BJ (cell line): ENCODE measurements around the gene DSCAML1. TPM values are rescaled to one million over a fixed set of nuclear protein-coding genes. Genes with fewer than 3 reads are reported as not detected.

Experiments
- CTCF ChIA-PET: fragments of 350-600 bp; formaldehyde crosslinking; extraction: SDS; loops from one replicate; lab custom pipeline; 2021; ENCODE audit warnings: antibody characterized with exemption, inconsistent platforms; lab: Yijun Ruan, JAX
- POLR2A ChIA-PET: fragments of 300-600 bp; sonication (Branson Sonifier 250); formaldehyde crosslinking; extraction: SDS; loops from one replicate; lab custom pipeline; 2021; ENCODE audit warnings: antibody characterized with exemption; lab: Charles Lee
- DNase-seq: peaks from one replicate; pipeline ENCODE4 v3.0.0-alpha.2; 2011; ENCODE audit warnings: low read depth
- H3K27me3 ChIP-seq: 2 replicates; pipeline ENCODE4 v1.6.0; 2011; ENCODE audit warnings: low read length; ENCODE audit not compliant: control insufficient read depth, insufficient read depth
- H3K36me3 ChIP-seq: 2 replicates; pipeline ENCODE4 v1.5.1; 2011; ENCODE audit warnings: low read length; ENCODE audit not compliant: control insufficient read depth, insufficient read depth
- H3K4me3 ChIP-seq: 2 replicates; pipeline ENCODE4 v1.5.1; 2011; ENCODE audit warnings: low read depth, mild to moderate bottlenecking, control low read depth, low read length
- CTCF ChIP-seq: IDR thresholded peaks from 2 replicates; pipeline ENCODE4 v1.5.1; 2011; ENCODE audit warnings: low read depth, mild to moderate bottlenecking, control low read depth, inconsistent platforms, low read length, moderate library complexity; ENCODE audit not compliant: insufficient read depth
- polyA plus RNA-seq: library from polyadenylated mRNA; depleted of rRNA; stranded (reverse); fragments of >200 nt; gene quantifications from 2 replicates; pipeline ENCODE4 v1.2.3, GENCODE V29; 2011

DSCAML1 gene
- polyA plus RNA-seq, 1 experiment, result not detected

- H3K4me3 ChIP-seq, result no peak overlapping the region
- POLR2A ChIA-PET, result no interaction called here
- peaks cover 2% of the 10 kb centered on the region for H3K27me3 ChIP-seq
- CTCF ChIA-PET, result interaction anchor here (0.9 to 1.7 kb wide), 4 partner anchors 12 to 116 kb away, joined by 3 to 4 read pairs (median 4); no protein-coding TSS in a partner anchor
- no peak for DNase-seq
- TF ChIP-seq CTCF, result no peak
- no peaks in the 10 kb centered on the region for H3K36me3 ChIP-seq
Observed at GRCh38 chr11:117830674-117831351, 33.8 kb upstream of the DSCAML1 start.

GRCh38 chr11:117830072-117830471, 33.1 kb upstream of the DSCAML1 start:
- no peak for TF ChIP-seq CTCF
- peaks cover 2% of the 10 kb centered on the region for H3K27me3 ChIP-seq
- ChIA-PET CTCF (interaction anchor here (0.9 to 1.7 kb wide), 3 partner anchors 12 to 117 kb away, joined by 3 to 4 read pairs (median 4); no protein-coding TSS in a partner anchor), POLR2A (no interaction called here)
- no peak for DNase-seq
- H3K4me3 ChIP-seq, result no peak overlapping the region
- no peaks in the 10 kb centered on the region for H3K36me3 ChIP-seq

- CTCF ChIA-PET, result interaction anchor here (1.7 to 2.9 kb wide), 2 partner anchors 12 to 118 kb away, joined by 4 to 24 read pairs; no protein-coding TSS in a partner anchor
- POLR2A ChIA-PET, result no interaction called here
- Histone ChIP-seq H3K4me3 (no peak overlapping the region), H3K27me3 (peaks cover 2% of the 10 kb centered on the region), H3K36me3 (no peaks in the 10 kb centered on the region)
- no peak for DNase-seq
- no peak for TF ChIP-seq CTCF
Observed at GRCh38 chr11:117829369-117829725, 32.3 kb upstream of the DSCAML1 start.

GRCh38 chr11:117828611-117829368, 31.8 kb upstream of the DSCAML1 start:
- TF ChIP-seq CTCF, result no peak
- no peak for DNase-seq
- ChIA-PET POLR2A (no interaction called here), CTCF (interaction anchor here (2.5 to 2.9 kb wide), 2 partner anchors 11 to 119 kb away, joined by 12 to 24 read pairs; no protein-coding TSS in a partner anchor)
- Histone ChIP-seq H3K36me3 (no peaks in the 10 kb centered on the region), H3K27me3 (peaks cover 2% of the 10 kb centered on the region), H3K4me3 (no peak overlapping the region)
